Epithelial cell of esophagus (primary cell): ENCODE results near the gene FSCB.
A peak's percentile ranks its signal among the peaks of the same experiment; 100 is the strongest.

Experiments used
- DNase-seq: peaks from one replicate; pipeline ENCODE4 v3.0.0; 2010; ENCODE audit warnings: low read depth
- H3K4me3 ChIP-seq: 2 replicates; pipeline ENCODE4 v1.5.1; 2011; ENCODE audit warnings: mild to moderate bottlenecking, low read length, control low read depth
- CTCF ChIP-seq: IDR thresholded peaks from 2 replicates; pipeline ENCODE4 v1.5.1; 2011; ENCODE audit warnings: low read depth, mild to moderate bottlenecking, low read length, control low read depth, inconsistent platforms; ENCODE audit not compliant: insufficient read depth; ENCODE audit errors: missing control alignments

Gene FSCB

GRCh38 chr14:44463356-44464004, 43.6 kb downstream of the FSCB start:
- H3K4me3 ChIP-seq = no peak overlapping the region
- no peak for TF ChIP-seq CTCF
- peak; percentile 3 for DNase-seq

GRCh38 chr14:44462381-44462780, 44.7 kb downstream of the FSCB start:
- TF ChIP-seq CTCF = no peak
- DNase-seq = no peak
- H3K4me3 ChIP-seq = no peak overlapping the region

- no peak for DNase-seq
- no peak for TF ChIP-seq CTCF
- no peak overlapping the region for H3K4me3 ChIP-seq
These were observed 45.3 kb downstream of the FSCB start for GRCh38 chr14:44461811-44462210.
